SK-N-MC (cell line): ENCODE results near the gene PPAN.

ENCODE experiments used
- DNase-seq: peaks from one replicate; pipeline ENCODE4 v3.0.0-alpha.2; 2011; ENCODE audit warnings: low read depth, low spot score
- H3K27ac ChIP-seq: fragments of 200-600 bp; sonication (generic); 2 replicates; pipeline ENCODE4 v1.5.1; 2016; ENCODE audit warnings: mixed run types
- H3K36me3 ChIP-seq: fragments of 200-600 bp; sonication (generic); 2 replicates; pipeline ENCODE4 v1.6.1; 2017; ENCODE audit warnings: antibody characterized with exemption, low read length, mixed read lengths; ENCODE audit not compliant: insufficient read depth
- H3K4me3 ChIP-seq: fragments of 200-600 bp; sonication (generic); 2 replicates; pipeline ENCODE4 v1.5.1; 2016
- H3K9ac ChIP-seq: fragments of 200-600 bp; sonication (generic); 2 replicates; pipeline ENCODE4 v1.8.0; 2017; ENCODE audit warnings: mixed run types, mixed read lengths; ENCODE audit not compliant: insufficient read length
- H3K9me3 ChIP-seq: fragments of 200-600 bp; sonication (generic); 2 replicates; pipeline ENCODE4 v1.6.1; 2017; ENCODE audit warnings: low read depth, mild to moderate bottlenecking, antibody characterized with exemption, low read length, moderate library complexity, mixed read lengths
- EZH2 ChIP-seq: fragments of 200-600 bp; sonication (generic); IDR thresholded peaks from one replicate; pipeline ENCODE4 v1.6.1; 2017; ENCODE audit warnings: antibody characterized with exemption
- FOXP2 ChIP-seq: optimal IDR thresholded peaks from 2 replicates; pipeline ENCODE3; 2011; ENCODE audit warnings: mild to moderate bottlenecking, moderate library complexity; ENCODE audit not compliant: insufficient read depth; ENCODE audit errors: extremely low read length, control extremely low read depth
- POLR2AphosphoS5 ChIP-seq: IDR thresholded peaks from 2 replicates; pipeline ENCODE4 v1.6.1; 2012; ENCODE audit warnings: mild to moderate bottlenecking, low read depth, low read length, borderline replicate concordance

Gene PPAN

DNA sequence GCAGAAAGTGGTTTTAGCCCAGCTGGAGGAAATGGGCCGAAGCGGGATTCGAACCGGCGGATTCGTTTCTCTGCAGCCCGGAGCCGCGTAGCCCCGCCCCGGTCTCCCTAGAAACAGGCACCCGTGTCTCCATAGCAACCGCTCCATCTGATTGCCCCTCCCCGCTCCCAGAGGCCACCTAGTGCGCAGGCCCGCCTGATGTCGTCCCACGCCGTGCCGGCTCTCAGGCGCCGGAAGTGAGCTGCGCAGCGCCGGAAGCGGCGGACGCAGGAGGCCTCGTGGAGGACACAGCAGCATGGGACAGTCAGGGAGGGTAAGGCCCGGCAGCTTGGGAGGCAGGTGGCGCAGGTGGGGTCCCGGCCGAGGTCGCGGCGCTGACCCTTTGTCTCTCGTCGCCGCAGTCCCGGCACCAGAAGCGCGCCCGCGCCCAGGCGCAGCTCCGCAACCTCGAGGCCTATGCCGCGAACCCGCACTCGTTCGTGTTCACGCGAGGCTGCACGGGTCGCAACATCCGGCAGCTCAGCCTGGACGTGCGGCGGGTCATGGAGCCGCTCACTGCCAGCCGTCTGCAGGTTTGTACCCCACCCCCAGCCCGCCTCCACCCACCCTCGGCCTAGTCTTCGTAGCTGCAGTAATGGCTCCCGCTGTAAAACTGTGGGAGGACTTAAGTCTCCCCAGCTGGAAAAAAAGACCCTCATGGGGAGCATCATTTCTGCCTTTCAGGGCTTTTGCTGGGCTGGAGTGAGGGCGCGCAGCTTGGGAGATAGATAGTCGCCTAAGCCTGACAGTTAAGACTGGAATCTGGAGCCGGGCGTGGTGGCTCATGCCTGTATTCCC lies at the start of gene PPAN:
Gene PPAN (plus strand): TSS at position 263 of the 837 bp plus-strand sequence. CDS start 33 bp downstream, at position 296.
- Histone ChIP-seq H3K27ac (peak within 1 kb of the TSS; percentile 77; the same call in 1 of the 2 replicates), H3K36me3 (peaks cover 46% of the 10 kb centered on the region), H3K4me3 (peak within 1 kb of the TSS; percentile 95), H3K9me3 (no peaks in the 10 kb centered on the region), H3K9ac (peak within 1 kb of the TSS; percentile 98)
- DNase-seq = peak; percentile 84
- TF ChIP-seq FOXP2 = no peak
- no peak for TF ChIP-seq EZH2
- TF ChIP-seq POLR2AphosphoS5 = peak; percentile 98

GRCh38 chr19:10061717-10062310 lies 44.3 kb upstream of the PPAN start:
- TF ChIP-seq EZH2 (no peak), POLR2AphosphoS5 (no peak)
- H3K9ac ChIP-seq = no peak overlapping the region
- no peak overlapping the region for H3K27ac ChIP-seq
- H3K36me3 ChIP-seq = no peaks in the 10 kb centered on the region
- DNase-seq = no peak
- no peaks in the 10 kb centered on the region for H3K9me3 ChIP-seq
- no peak overlapping the region for H3K4me3 ChIP-seq

DNA sequence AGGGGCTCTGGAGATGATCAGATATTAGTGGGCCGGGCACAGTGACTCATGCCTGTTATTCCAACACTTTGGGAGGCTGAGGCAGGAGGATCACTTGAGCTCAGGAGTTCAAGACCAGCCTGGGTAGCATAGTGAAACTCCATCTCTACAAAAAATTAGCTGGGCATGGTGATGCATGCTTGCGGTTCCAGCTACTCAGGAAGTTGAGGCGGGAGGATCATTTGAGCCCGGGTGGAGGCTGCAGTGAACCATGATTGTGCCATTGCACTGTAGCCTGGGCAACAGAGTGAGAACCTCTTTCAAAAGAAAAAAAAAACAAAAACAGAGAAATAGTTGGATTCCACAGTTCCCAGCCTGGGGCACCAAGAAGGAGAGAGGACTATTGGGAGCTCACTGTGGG lies 38.0 kb upstream of the PPAN start:
- H3K36me3 ChIP-seq = no peaks in the 10 kb centered on the region
- no peak for DNase-seq
- H3K9me3 ChIP-seq = no peaks in the 10 kb centered on the region
- TF ChIP-seq POLR2AphosphoS5 (no peak), EZH2 (no peak), FOXP2 (no peak)
- no peak overlapping the region for H3K9ac ChIP-seq
- H3K4me3 ChIP-seq = no peak overlapping the region
- no peak overlapping the region for H3K27ac ChIP-seq

DNA sequence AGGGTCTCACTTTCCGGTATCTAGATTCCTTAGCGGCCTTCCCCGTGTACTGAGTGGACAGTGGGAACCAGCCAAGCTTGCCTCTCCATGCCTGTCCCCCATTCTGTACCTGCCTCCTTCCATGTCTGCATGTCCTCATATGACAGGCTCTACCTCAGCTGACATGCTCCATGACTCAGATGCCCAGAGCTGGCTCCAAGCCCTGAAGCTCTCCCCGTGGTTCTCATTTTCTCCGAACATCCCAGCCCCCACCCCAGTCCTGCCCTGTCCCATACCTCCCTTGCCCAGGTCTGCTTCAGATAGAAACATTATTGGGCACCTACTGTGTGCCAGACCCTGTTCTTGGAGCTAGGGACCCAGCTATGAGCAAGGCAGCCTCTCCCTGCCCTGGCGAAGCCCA lies 37.1 kb upstream of the PPAN start:
- H3K4me3 ChIP-seq = no peak overlapping the region
- no peak for TF ChIP-seq FOXP2
- TF ChIP-seq POLR2AphosphoS5 = no peak
- TF ChIP-seq EZH2 = no peak
- H3K9me3 ChIP-seq = no peaks in the 10 kb centered on the region

GRCh38 chr19:10070730-10071446 lies 35.3 kb upstream of the PPAN start:
- no peak overlapping the region for H3K9ac ChIP-seq
- H3K36me3 ChIP-seq = no peaks in the 10 kb centered on the region
- H3K9me3 ChIP-seq = no peaks in the 10 kb centered on the region
- H3K4me3 ChIP-seq = no peak overlapping the region
- no peak for DNase-seq
- H3K27ac ChIP-seq = no peak overlapping the region
- no peak for TF ChIP-seq EZH2
- TF ChIP-seq FOXP2 = no peak
- TF ChIP-seq POLR2AphosphoS5 = no peak

More for the DNA sequence above, 37.1 kb upstream of the PPAN start:
- no peaks in the 10 kb centered on the region for H3K36me3 ChIP-seq
- H3K9ac ChIP-seq = no peak overlapping the region
- H3K27ac ChIP-seq = no peak overlapping the region
- no peak for DNase-seq

DNA sequence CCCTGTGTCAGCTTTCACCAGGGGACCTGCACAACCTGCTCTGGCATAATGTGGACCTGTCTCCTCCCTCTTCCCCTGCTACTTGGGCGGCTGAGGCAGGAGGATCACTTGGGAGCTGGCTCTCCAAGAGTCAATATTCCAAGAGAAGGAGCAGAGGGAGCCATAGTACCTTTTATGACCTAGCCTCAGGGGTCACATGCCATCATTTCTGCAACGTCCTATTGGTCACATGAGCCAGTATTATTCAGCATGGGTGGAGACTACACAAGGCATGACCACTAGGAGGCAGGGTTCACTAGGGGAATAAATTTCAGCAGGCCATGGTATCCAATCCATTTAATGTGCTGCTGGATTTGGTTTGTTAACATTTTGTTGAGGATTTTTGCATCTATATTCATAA lies 32.0 kb upstream of the PPAN start:
- Histone ChIP-seq H3K9me3 (no peaks in the 10 kb centered on the region), H3K4me3 (no peak overlapping the region), H3K36me3 (no peaks in the 10 kb centered on the region), H3K27ac (no peak overlapping the region), H3K9ac (no peak overlapping the region)
- DNase-seq = no peak
- TF ChIP-seq FOXP2 (no peak), EZH2 (no peak), POLR2AphosphoS5 (no peak)

GRCh38 chr19:10076535-10076934 lies 29.6 kb upstream of the PPAN start:
- TF ChIP-seq FOXP2 (no peak), POLR2AphosphoS5 (no peak), EZH2 (no peak)
- Histone ChIP-seq H3K27ac (no peak overlapping the region), H3K36me3 (no peaks in the 10 kb centered on the region), H3K4me3 (no peak overlapping the region), H3K9me3 (no peaks in the 10 kb centered on the region), H3K9ac (no peak overlapping the region)
- DNase-seq = no peak

DNA sequence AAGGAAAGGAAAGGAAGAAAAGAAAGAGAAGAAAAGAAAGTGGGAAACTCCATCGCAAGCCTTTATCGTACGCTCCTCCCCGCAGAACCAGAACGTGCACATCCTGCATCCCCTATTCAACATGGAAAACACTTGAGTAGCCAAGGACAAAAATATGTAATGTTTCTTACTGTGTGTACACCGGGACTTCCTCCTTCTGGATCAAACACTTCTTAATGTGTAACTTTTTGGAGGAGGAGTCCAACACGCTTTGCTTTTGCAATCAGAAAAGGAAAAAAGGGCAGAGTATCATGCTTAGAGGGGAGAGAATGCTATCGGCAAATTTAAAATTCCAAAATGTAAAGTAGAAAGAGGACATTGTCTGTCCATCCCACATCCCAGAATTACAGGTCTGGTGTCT lies 27.8 kb upstream of the PPAN start:
- Histone ChIP-seq H3K27ac (no peak overlapping the region), H3K4me3 (no peak overlapping the region), H3K36me3 (no peaks in the 10 kb centered on the region), H3K9ac (no peak overlapping the region), H3K9me3 (no peaks in the 10 kb centered on the region)
- no peak for TF ChIP-seq FOXP2
- DNase-seq = no peak
